CD4-positive, alpha-beta memory T cell (primary cell): Measurements from ENCODE around the gene CNDP2. TPM values are rescaled to one million over a fixed set of nuclear protein-coding genes. Genes with fewer than 3 reads are reported as not detected.
A peak's percentile ranks its signal among the peaks of the same experiment; 100 is the strongest.
"Not testable (repeated sequence)": the region's sequence is repeated elsewhere in the genome, so short reads cannot be mapped to it uniquely, and the experiment has no call there.

Experiments
- CTCF ChIA-PET: fragments of 350-600 bp; sonication (Branson Sonifier 250); formaldehyde crosslinking; loops from one replicate; lab custom pipeline; 2021; ENCODE audit warnings: inconsistent platforms; ENCODE audit not compliant: partially characterized antibody; lab: Charles Lee
- POLR2A ChIA-PET: fragments of 350-600 bp; sonication (Branson Sonifier 250); formaldehyde crosslinking; loops from one replicate; lab custom pipeline; 2021; ENCODE audit not compliant: partially characterized antibody; lab: Charles Lee
- DNase-seq, 5 donors: peaks; one replicate each; pipeline versions ENCODE4 v3.0.0 to v3.0.0-alpha.2; 2020 to 2022; ENCODE audit warnings: mixed read lengths in 1 of 5
- H3K27ac ChIP-seq: one replicate; pipeline ENCODE4 v1.7.0; 2013; ENCODE audit warnings: low read depth, low read length
- H3K27me3 ChIP-seq: 2 replicates; pipeline ENCODE4 v1.7.0; 2013; ENCODE audit warnings: mild to moderate bottlenecking, low read length, moderate library complexity; ENCODE audit not compliant: insufficient read depth
- H3K36me3 ChIP-seq: 2 replicates; pipeline ENCODE4 v1.7.0; 2013; ENCODE audit warnings: mild to moderate bottlenecking, low read length, moderate library complexity; ENCODE audit not compliant: insufficient read depth
- H3K4me1 ChIP-seq: 2 replicates; pipeline ENCODE4 v1.7.0; 2013; ENCODE audit warnings: mild to moderate bottlenecking, low read length, moderate library complexity; ENCODE audit not compliant: insufficient read depth
- H3K4me3 ChIP-seq, 2 donors: one replicate each; pipeline ENCODE4 v1.7.0; 2013; ENCODE audit warnings: low read length in 2 of 2, mild to moderate bottlenecking in 1 of 2
- H3K9me3 ChIP-seq, 2 donors: one replicate each; pipeline ENCODE4 v1.7.0; 2013; ENCODE audit warnings: low read length in 2 of 2, control low read depth in 1 of 2; ENCODE audit not compliant: control insufficient read depth in 1 of 2
- H3K27ac Mint-ChIP-seq, 7 donors: one replicate each; pipeline ENCODE4 v1.8.0; 2020 to 2021; ENCODE audit warnings: mixed read lengths in 7 of 7, mild to moderate bottlenecking in 6 of 7, inconsistent platforms in 3 of 7, moderate library complexity in 3 of 7
- H3K27me3 Mint-ChIP-seq, 2 donors: one replicate each; pipeline ENCODE4 v1.8.0; 2020 to 2021; ENCODE audit warnings: mixed read lengths in 2 of 2
- H3K36me3 Mint-ChIP-seq, 2 donors: one replicate each; pipeline ENCODE4 v1.8.0; 2020 to 2021; ENCODE audit warnings: mixed read lengths in 2 of 2, inconsistent platforms in 1 of 2, mild to moderate bottlenecking in 1 of 2
- H3K4me1 Mint-ChIP-seq, 4 donors: one replicate each; pipeline ENCODE4 v1.8.0; 2020 to 2021; ENCODE audit warnings: mixed read lengths in 4 of 4, mild to moderate bottlenecking in 1 of 4
- H3K4me3 Mint-ChIP-seq, 8 donors: one replicate each; pipeline ENCODE4 v1.8.0; 2020 to 2021; ENCODE audit warnings: mixed read lengths in 8 of 8, mild to moderate bottlenecking in 7 of 8, moderate library complexity in 6 of 8, inconsistent platforms in 3 of 8
- H3K9me3 Mint-ChIP-seq, 8 donors: one replicate each; pipeline ENCODE4 v1.8.0; 2020 to 2021; ENCODE audit warnings: mixed read lengths in 8 of 8, mild to moderate bottlenecking in 5 of 8, inconsistent platforms in 3 of 8, moderate library complexity in 1 of 8
- intact Hi-C: fragments of 100-400 bp; cut with micrococcal nuclease; formaldehyde crosslinking; loops from one replicate; pipeline ENCODE4 v1.15.1; 2023
- polyA plus RNA-seq, 2 donors: library from polyadenylated mRNA; unstranded; fragments of 300-500 nt; fragmentation: Illumina TruSeq; gene quantifications; one replicate each; pipeline ENCODE4 v1.2.3, GENCODE V29; 2021
- total RNA-seq, 2 experiments: library from RNA; stranded (reverse); gene quantifications; one replicate each; pipeline ENCODE4 v1.2.3, GENCODE V29; 2021

CNDP2 gene
- total and polyA plus RNA-seq, 4 experiments from 2014 or later, result 123 to 153 (median 141) TPM

- H3K36me3 ChIP-seq, result peaks cover 31% of the 10 kb centered on the region
- Mint-ChIP-seq H3K27ac (peak overlapping the region; percentile 90 to 99 (median 99)), H3K4me1 (peaks cover 35 to 74% (median 49%) of the 10 kb centered on the region in 4 donors), H3K36me3 (peaks cover 37 to 45% of the 10 kb centered on the region in 2 donors), H3K4me3 (peak overlapping the region; percentile 86 to 97 (median 94)), H3K9me3 (peaks cover 0 to 2% (median 0%) of the 10 kb centered on the region in 8 donors), H3K27me3 (no peaks in the 10 kb centered on the region)
- no peaks in the 10 kb centered on the region for H3K9me3 ChIP-seq
- DNase-seq, result peak in 3 of 5 donors; percentile 60 to 65 (median 64)
- peak overlapping the region; percentile 72 for H3K27ac ChIP-seq
- ChIA-PET CTCF (interaction anchor here (1.0 to 12.7 kb wide), 3 partner anchors 52 to 148 kb away, joined by 4 to 422 read pairs (median 11); no protein-coding TSS in a partner anchor), POLR2A (interaction anchor here (1.1 to 3.1 kb wide), 4 partner anchors 98 to 711 kb away, joined by 5 to 21 read pairs (median 6); partner anchors contain the start of genes TSHZ1 and ZNF407)
- H3K4me1 ChIP-seq, result peaks cover 44% of the 10 kb centered on the region
- intact Hi-C loops, result loop anchor here (1.0 to 5.0 kb wide), 7 partner anchors 98 to 748 kb away; partner anchors contain the start of gene ZNF407
- no peaks in the 10 kb centered on the region for H3K27me3 ChIP-seq
- peak overlapping the region; percentile 32 to 74 for H3K4me3 ChIP-seq
Measured at GRCh38 chr18:74499633-74500032, 3.5 kb downstream of the CNDP2 start.

GRCh38 chr18:74500372-74500771 lies 4.2 kb downstream of the CNDP2 start:
- peak overlapping the region; percentile 38 to 99 (median 82) for H3K27ac Mint-ChIP-seq
- H3K4me3 ChIP-seq, result peak overlapping the region in 1 of 2 donors; percentile 74
- peak overlapping the region; percentile 72 for H3K27ac ChIP-seq
- no peak for DNase-seq
- POLR2A ChIA-PET, result interaction anchor here (3.1 kb wide), 1 partner anchor 97 kb away, joined by 21 read pairs; the partner anchor contains the start of gene ZNF407
- H3K4me1 Mint-ChIP-seq, result peaks cover 35 to 73% (median 49%) of the 10 kb centered on the region in 4 donors
- CTCF ChIA-PET, result interaction anchor here (1.0 to 12.7 kb wide), 2 partner anchors 122 to 149 kb away, joined by 4 to 422 read pairs; no protein-coding TSS in a partner anchor
- peaks cover 37% of the 10 kb centered on the region for H3K36me3 ChIP-seq
- intact Hi-C loops, result loop anchor here (5.0 kb wide), 1 partner anchor 747 kb away; no protein-coding TSS in a partner anchor
- no peaks in the 10 kb centered on the region for H3K9me3 ChIP-seq
- H3K27me3 Mint-ChIP-seq, result no peaks in the 10 kb centered on the region
- peaks cover 0 to 2% (median 0%) of the 10 kb centered on the region in 8 donors for H3K9me3 Mint-ChIP-seq
- H3K36me3 Mint-ChIP-seq, result peaks cover 38 to 46% of the 10 kb centered on the region in 2 donors
- peak overlapping the region; percentile 25 to 97 (median 58) for H3K4me3 Mint-ChIP-seq
- peaks cover 44% of the 10 kb centered on the region for H3K4me1 ChIP-seq
- no peaks in the 10 kb centered on the region for H3K27me3 ChIP-seq

GRCh38 chr18:74500774-74501173 lies 4.6 kb downstream of the CNDP2 start:
- not testable (repeated sequence) for H3K27me3 Mint-ChIP-seq, H3K9me3 ChIP-seq, H3K27me3 ChIP-seq, DNase-seq, H3K4me3 ChIP-seq, H3K9me3 Mint-ChIP-seq
- Mint-ChIP-seq H3K4me1 (peaks cover 32 to 68% (median 46%) of the 10 kb centered on the region in 4 donors), H3K36me3 (peaks cover 41 to 47% of the 10 kb centered on the region in 2 donors), H3K4me3 (peak overlapping the region in 7 of 8 donors; percentile 4 to 88 (median 55)), H3K27ac (peak overlapping the region in 5 of 7 donors; percentile 80 to 99 (median 89))
- Histone ChIP-seq H3K36me3 (peaks cover 41% of the 10 kb centered on the region), H3K4me1 (peaks cover 44% of the 10 kb centered on the region), H3K27ac (peak overlapping the region; percentile 72)
- CTCF ChIA-PET, result interaction anchor here (1.0 to 12.7 kb wide), 2 partner anchors 123 to 149 kb away, joined by 4 to 422 read pairs; no protein-coding TSS in a partner anchor
- intact Hi-C loops, result loop anchor here (5.0 kb wide), 1 partner anchor 747 kb away; no protein-coding TSS in a partner anchor
- POLR2A ChIA-PET, result interaction anchor here (3.1 kb wide), 1 partner anchor 97 kb away, joined by 21 read pairs; the partner anchor contains the start of gene ZNF407

- Mint-ChIP-seq H3K9me3 (no peaks in the 10 kb centered on the region), H3K4me1 (peaks cover 29 to 63% (median 44%) of the 10 kb centered on the region in 4 donors), H3K27ac (peak overlapping the region in 5 of 7 donors; percentile 56 to 86 (median 82)), H3K27me3 (no peaks in the 10 kb centered on the region), H3K36me3 (peaks cover 42 to 49% of the 10 kb centered on the region in 2 donors), H3K4me3 (peak overlapping the region in 1 of 8 donors; percentile 28)
- Histone ChIP-seq H3K36me3 (peaks cover 43% of the 10 kb centered on the region), H3K27me3 (no peaks in the 10 kb centered on the region), H3K4me3 (no peak overlapping the region), H3K27ac (no peak overlapping the region), H3K9me3 (no peaks in the 10 kb centered on the region), H3K4me1 (peaks cover 44% of the 10 kb centered on the region)
- intact Hi-C loops, result loop anchor here (5.0 kb wide), 1 partner anchor 746 kb away; no protein-coding TSS in a partner anchor
- CTCF ChIA-PET, result no interaction called here
- no peak for DNase-seq
- POLR2A ChIA-PET, result no interaction called here
Measured at GRCh38 chr18:74501386-74501785, 5.2 kb downstream of the CNDP2 start.

GRCh38 chr18:74503137-74503536 lies 7.0 kb downstream of the CNDP2 start:
- H3K27ac ChIP-seq, result no peak overlapping the region
- peaks cover 28% of the 10 kb centered on the region for H3K4me1 ChIP-seq
- peak overlapping the region in 1 of 7 donors; percentile 54 for H3K27ac Mint-ChIP-seq
- H3K36me3 ChIP-seq, result peaks cover 60% of the 10 kb centered on the region
- no peaks in the 10 kb centered on the region for H3K9me3 Mint-ChIP-seq
- H3K9me3 ChIP-seq, result no peaks in the 10 kb centered on the region
- intact Hi-C loops, result loop anchor here (5.0 kb wide), 1 partner anchor 744 kb away; no protein-coding TSS in a partner anchor
- POLR2A ChIA-PET, result no interaction called here
- no peak overlapping the region for H3K4me3 Mint-ChIP-seq
- no peak for DNase-seq
- peaks cover 25 to 56% (median 38%) of the 10 kb centered on the region in 4 donors for H3K4me1 Mint-ChIP-seq
- peaks cover 59 to 65% of the 10 kb centered on the region in 2 donors for H3K36me3 Mint-ChIP-seq
- H3K4me3 ChIP-seq, result no peak overlapping the region
- H3K27me3 Mint-ChIP-seq, result no peaks in the 10 kb centered on the region
- CTCF ChIA-PET, result interaction anchor here (1.1 to 1.2 kb wide), 2 partner anchors 10 to 48 kb away, joined by 3 to 4 read pairs; no protein-coding TSS in a partner anchor
- no peaks in the 10 kb centered on the region for H3K27me3 ChIP-seq

GRCh38 chr18:74505776-74506175 lies 9.6 kb downstream of the CNDP2 start:
- H3K27ac ChIP-seq, result no peak overlapping the region
- H3K4me3 Mint-ChIP-seq, result no peak overlapping the region
- ChIA-PET POLR2A (interaction anchor here (1.0 kb wide), 1 partner anchor 9 kb away, joined by 4 read pairs; the partner anchor contains the start of gene CNDP2), CTCF (interaction anchor here (2.2 kb wide), 1 partner anchor 12 kb away, joined by 12 read pairs; no protein-coding TSS in a partner anchor)
- peak overlapping the region in 1 of 7 donors; percentile 17 for H3K27ac Mint-ChIP-seq
- H3K36me3 Mint-ChIP-seq, result peaks cover 71 to 75% of the 10 kb centered on the region in 2 donors
- peaks cover 86% of the 10 kb centered on the region for H3K36me3 ChIP-seq
- no peaks in the 10 kb centered on the region for H3K9me3 Mint-ChIP-seq
- DNase-seq, result no peak
- peaks cover 7% of the 10 kb centered on the region for H3K4me1 ChIP-seq
- no peak overlapping the region for H3K4me3 ChIP-seq
- H3K27me3 Mint-ChIP-seq, result no peaks in the 10 kb centered on the region
- peaks cover 9 to 34% (median 17%) of the 10 kb centered on the region in 4 donors for H3K4me1 Mint-ChIP-seq
- intact Hi-C loops, result no loop called here
- no peaks in the 10 kb centered on the region for H3K9me3 ChIP-seq
- no peaks in the 10 kb centered on the region for H3K27me3 ChIP-seq
